Kidney epithelial cell (primary cell): Measurements from ENCODE around the gene RGS7. TPM values are rescaled to one million over a fixed set of nuclear protein-coding genes. Genes with fewer than 3 reads are reported as not detected.
"Not testable (repeated sequence)": the region's sequence is repeated elsewhere in the genome, so short reads cannot be mapped to it uniquely, and the experiment has no call there.

Experiments
- DNase-seq: peaks from one replicate; pipeline ENCODE4 v3.0.0-alpha.2; 2010; ENCODE audit warnings: low read depth
- H3K27me3 ChIP-seq: 2 replicates; pipeline ENCODE4 v1.6.0; 2011; ENCODE audit warnings: low read length; ENCODE audit not compliant: control insufficient read depth, insufficient read depth
- H3K36me3 ChIP-seq: 2 replicates; pipeline ENCODE4 v1.5.1; 2011; ENCODE audit warnings: low read length; ENCODE audit not compliant: control insufficient read depth, insufficient read depth
- H3K4me3 ChIP-seq: 2 replicates; pipeline ENCODE4 v1.5.1; 2011; ENCODE audit warnings: low read depth, mild to moderate bottlenecking, control low read depth, low read length
- total RNA-seq: library from RNA; depleted of rRNA; stranded (reverse); fragments of >200 nt; gene quantifications from 2 replicates; pipeline ENCODE4 v1.2.3, GENCODE V29; 2015
- TF ChIP-seq, protein P1 (sequence below): IDR thresholded peaks from 2 replicates; pipeline ENCODE4 v1.5.1; 2011; ENCODE audit warnings: mild to moderate bottlenecking, moderate library complexity, low read length, control low read depth, inconsistent platforms; ENCODE audit not compliant: insufficient read depth, poor library complexity, severe bottlenecking

RGS7 gene
- total RNA-seq, 1 donor from 2014 or later: 1.5 TPM

DNA sequence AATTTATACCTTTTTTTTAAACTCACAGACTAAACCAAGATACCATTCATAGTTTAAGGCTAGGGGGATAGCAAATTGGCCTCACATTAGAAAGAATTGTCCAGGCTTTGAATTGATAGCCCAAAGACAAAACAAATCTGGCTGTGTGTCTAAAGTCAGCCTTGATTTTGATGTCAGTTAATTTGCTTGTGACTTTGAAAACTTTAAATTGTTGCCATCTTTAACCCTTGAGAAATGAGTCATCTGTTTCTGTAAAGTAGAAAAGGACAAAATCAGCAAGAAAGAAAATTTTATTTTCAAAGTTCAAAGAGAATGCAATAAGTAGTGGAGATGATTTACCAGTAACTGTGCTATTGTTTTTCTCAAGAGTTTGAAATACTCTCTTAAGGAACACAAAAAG lies 184.5 kb downstream of the RGS7 start:
- Histone ChIP-seq H3K36me3 (no peaks in the 10 kb centered on the region), H3K27me3 (no peaks in the 10 kb centered on the region), H3K4me3 (no peak overlapping the region)
- DNase-seq: no peak
- TF ChIP-seq, protein P1, sequence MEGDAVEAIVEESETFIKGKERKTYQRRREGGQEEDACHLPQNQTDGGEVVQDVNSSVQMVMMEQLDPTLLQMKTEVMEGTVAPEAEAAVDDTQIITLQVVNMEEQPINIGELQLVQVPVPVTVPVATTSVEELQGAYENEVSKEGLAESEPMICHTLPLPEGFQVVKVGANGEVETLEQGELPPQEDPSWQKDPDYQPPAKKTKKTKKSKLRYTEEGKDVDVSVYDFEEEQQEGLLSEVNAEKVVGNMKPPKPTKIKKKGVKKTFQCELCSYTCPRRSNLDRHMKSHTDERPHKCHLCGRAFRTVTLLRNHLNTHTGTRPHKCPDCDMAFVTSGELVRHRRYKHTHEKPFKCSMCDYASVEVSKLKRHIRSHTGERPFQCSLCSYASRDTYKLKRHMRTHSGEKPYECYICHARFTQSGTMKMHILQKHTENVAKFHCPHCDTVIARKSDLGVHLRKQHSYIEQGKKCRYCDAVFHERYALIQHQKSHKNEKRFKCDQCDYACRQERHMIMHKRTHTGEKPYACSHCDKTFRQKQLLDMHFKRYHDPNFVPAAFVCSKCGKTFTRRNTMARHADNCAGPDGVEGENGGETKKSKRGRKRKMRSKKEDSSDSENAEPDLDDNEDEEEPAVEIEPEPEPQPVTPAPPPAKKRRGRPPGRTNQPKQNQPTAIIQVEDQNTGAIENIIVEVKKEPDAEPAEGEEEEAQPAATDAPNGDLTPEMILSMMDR: no peak

GRCh38 chr1:241171991-241172390 lies 185.0 kb downstream of the RGS7 start:
- no peaks in the 10 kb centered on the region for H3K27me3 ChIP-seq
- H3K36me3 ChIP-seq: no peaks in the 10 kb centered on the region
- H3K4me3 ChIP-seq: no peak overlapping the region
- DNase-seq: no peak
- TF ChIP-seq, protein P1: no peak

- Histone ChIP-seq H3K4me3 (no peak overlapping the region), H3K27me3 (no peaks in the 10 kb centered on the region), H3K36me3 (no peaks in the 10 kb centered on the region)
- TF ChIP-seq, protein P1: no peak
- DNase-seq: no peak
Measured at GRCh38 chr1:241167121-241167630, 189.8 kb downstream of the RGS7 start.

- Histone ChIP-seq H3K36me3 (no peaks in the 10 kb centered on the region), H3K4me3 (no peak overlapping the region), H3K27me3 (no peaks in the 10 kb centered on the region)
- no peak for DNase-seq
- TF ChIP-seq, protein P1: no peak
Measured at GRCh38 chr1:241166625-241167024, 190.4 kb downstream of the RGS7 start.

- DNase-seq, H3K36me3 ChIP-seq, H3K27me3 ChIP-seq, H3K4me3 ChIP-seq: not testable (repeated sequence)
Measured at GRCh38 chr1:241165256-241165655, 191.7 kb downstream of the RGS7 start.

- no peak for DNase-seq
Measured at GRCh38 chr1:241163363-241163762, 193.6 kb downstream of the RGS7 start.

More at GRCh38 chr1:241163363-241163762, 193.6 kb downstream of the RGS7 start:
- H3K4me3 ChIP-seq: no peak overlapping the region
- no peaks in the 10 kb centered on the region for H3K27me3 ChIP-seq
- TF ChIP-seq, protein P1: no peak
- H3K36me3 ChIP-seq: no peaks in the 10 kb centered on the region
